Left kidney (tissue), 8 donors: ENCODE measurements around the gene ACAP2. TPM values are rescaled to one million over a fixed set of nuclear protein-coding genes. Genes with fewer than 3 reads are reported as not detected.
A peak's percentile ranks its signal among the peaks of the same experiment; 100 is the strongest.
"Not testable (repeated sequence)": the region's sequence is repeated elsewhere in the genome, so short reads cannot be mapped to it uniquely, and the experiment has no call there.

Source experiments
- DNase-seq: peaks from one replicate; pipeline ENCODE4 v3.0.0-alpha.2; 2013
- long read RNA-seq, 8 donors: transcript quantifications; one replicate each; lab custom pipeline, GENCODE V29; 2026
- polyA plus RNA-seq: library from polyadenylated mRNA; unstranded; fragments of 120-200 nt; gene quantifications from one replicate; pipeline ENCODE4 v1.2.1, GENCODE V29; 2013; ENCODE audit not compliant: insufficient read length

The ACAP2 gene, protein sequence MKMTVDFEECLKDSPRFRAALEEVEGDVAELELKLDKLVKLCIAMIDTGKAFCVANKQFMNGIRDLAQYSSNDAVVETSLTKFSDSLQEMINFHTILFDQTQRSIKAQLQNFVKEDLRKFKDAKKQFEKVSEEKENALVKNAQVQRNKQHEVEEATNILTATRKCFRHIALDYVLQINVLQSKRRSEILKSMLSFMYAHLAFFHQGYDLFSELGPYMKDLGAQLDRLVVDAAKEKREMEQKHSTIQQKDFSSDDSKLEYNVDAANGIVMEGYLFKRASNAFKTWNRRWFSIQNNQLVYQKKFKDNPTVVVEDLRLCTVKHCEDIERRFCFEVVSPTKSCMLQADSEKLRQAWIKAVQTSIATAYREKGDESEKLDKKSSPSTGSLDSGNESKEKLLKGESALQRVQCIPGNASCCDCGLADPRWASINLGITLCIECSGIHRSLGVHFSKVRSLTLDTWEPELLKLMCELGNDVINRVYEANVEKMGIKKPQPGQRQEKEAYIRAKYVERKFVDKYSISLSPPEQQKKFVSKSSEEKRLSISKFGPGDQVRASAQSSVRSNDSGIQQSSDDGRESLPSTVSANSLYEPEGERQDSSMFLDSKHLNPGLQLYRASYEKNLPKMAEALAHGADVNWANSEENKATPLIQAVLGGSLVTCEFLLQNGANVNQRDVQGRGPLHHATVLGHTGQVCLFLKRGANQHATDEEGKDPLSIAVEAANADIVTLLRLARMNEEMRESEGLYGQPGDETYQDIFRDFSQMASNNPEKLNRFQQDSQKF
- polyA plus RNA-seq, result 43.9 TPM
- long read RNA-seq, donor 1, full-length matches to known transcripts, result 4 of 4 reads
- long read RNA-seq, donor 1, partial matches to known transcripts, result 0 of 4 reads
- long read RNA-seq, donor 1, other reads (novel, unspliced or antisense), result 0 of 4 reads
- long read RNA-seq, donor 2, full-length matches to known transcripts, result 3 of 3 reads
- long read RNA-seq, donor 2, partial matches to known transcripts, result 0 of 3 reads
- long read RNA-seq, donor 2, other reads (novel, unspliced or antisense), result 0 of 3 reads
- long read RNA-seq, donor 3, full-length matches to known transcripts, result 1 of 8 reads
- long read RNA-seq, donor 3, partial matches to known transcripts, result 7 of 8 reads
- long read RNA-seq, donor 3, other reads (novel, unspliced or antisense), result 0 of 8 reads
- long read RNA-seq, donor 4, result 0 reads
- long read RNA-seq, donor 5, full-length matches to known transcripts, result 1 of 1 reads
- long read RNA-seq, donor 5, partial matches to known transcripts, result 0 of 1 reads
- long read RNA-seq, donor 5, other reads (novel, unspliced or antisense), result 0 of 1 reads
- long read RNA-seq, donor 6, full-length matches to known transcripts, result 1 of 1 reads
- long read RNA-seq, donor 6, partial matches to known transcripts, result 0 of 1 reads
- long read RNA-seq, donor 6, other reads (novel, unspliced or antisense), result 0 of 1 reads
- long read RNA-seq, donor 7, full-length matches to known transcripts, result 1 of 1 reads
- long read RNA-seq, donor 7, partial matches to known transcripts, result 0 of 1 reads
- long read RNA-seq, donor 7, other reads (novel, unspliced or antisense), result 0 of 1 reads
- long read RNA-seq, donor 8, result 0 reads

DNA sequence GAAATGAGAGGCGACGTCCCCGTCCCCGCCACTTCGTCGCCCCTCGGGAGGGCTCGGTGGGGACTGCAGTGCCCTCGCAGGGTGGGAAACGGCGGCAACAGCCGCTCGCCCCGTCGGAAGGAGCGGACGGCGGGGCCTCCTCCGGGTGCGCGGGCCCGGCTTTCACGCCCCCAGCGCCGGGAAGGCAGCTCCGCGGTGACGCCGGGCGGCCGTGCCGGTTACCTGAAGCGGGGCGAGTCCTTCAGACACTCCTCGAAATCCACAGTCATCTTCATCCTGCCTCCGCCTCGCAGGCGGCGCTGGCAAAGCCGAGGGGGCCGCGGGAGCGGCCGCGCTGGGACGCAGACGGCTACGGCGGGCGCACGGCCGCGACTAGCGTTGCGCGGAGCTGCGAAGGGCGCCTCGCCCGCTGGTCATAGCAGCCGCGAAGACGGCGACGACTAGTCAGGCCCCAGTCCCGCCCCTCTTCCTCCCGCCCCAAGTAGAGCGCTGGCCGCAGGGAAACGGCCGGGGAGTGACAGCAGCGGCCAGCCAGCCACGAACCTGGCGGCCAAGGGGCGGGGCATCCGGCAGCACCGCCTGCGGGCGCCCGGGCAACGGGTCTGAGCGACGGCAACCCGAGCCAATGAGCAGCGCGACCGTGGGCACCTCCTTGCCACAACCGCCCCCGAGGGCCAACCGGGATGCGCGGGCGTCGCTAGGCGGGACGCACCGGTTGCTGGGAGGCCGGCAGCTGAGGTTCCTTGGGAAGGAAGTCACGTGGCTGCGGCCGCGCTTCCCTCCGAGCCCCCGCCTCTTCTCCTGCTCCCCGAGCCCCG lies at the start of gene ACAP2:
ACAP2 (minus strand) TSS at position 448 of the 818 bp plus-strand sequence; CDS start at position 275, 173 bp downstream.
- peak; percentile 98 for DNase-seq

DNA sequence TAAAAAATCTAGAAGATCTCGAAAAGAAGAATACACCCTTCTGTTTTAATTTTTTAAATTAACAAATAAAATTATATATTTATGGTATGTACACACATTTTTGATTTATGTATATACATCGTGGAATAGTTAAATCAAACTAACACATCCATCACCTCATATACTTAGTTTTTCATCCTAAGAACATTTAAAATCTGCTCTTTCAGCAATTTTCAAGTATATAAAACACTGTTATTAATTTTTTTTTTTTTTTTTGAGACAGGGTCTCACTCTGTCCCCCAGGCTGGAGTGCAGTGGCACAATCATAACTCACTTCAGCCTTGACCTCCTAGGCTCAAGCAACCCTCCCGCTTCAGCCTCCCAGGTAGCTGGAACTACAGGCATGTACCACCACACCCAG lies 32.8 kb upstream of the ACAP2 start:
- DNase-seq, result no peak

DNA sequence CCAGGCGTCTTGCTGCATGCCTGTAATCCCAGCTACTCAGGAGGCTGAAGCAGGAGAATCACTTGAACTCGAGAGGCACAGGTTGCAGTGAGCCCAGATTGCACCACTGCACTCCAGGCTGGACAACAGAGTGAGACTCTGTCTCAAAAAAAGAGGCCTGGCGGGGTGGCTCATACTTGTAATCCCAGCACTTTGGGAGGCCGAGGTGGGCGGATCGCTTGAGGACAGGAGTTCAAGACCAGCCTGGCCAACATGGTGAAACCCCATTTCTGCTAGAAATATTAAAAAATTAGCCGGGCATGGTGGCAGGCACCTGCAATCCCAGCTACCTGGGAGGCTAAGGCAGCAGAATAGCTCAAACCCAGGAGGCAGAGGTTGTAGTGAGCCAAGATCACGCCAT lies 32.3 kb upstream of the ACAP2 start:
- DNase-seq, result not testable (repeated sequence)

DNA sequence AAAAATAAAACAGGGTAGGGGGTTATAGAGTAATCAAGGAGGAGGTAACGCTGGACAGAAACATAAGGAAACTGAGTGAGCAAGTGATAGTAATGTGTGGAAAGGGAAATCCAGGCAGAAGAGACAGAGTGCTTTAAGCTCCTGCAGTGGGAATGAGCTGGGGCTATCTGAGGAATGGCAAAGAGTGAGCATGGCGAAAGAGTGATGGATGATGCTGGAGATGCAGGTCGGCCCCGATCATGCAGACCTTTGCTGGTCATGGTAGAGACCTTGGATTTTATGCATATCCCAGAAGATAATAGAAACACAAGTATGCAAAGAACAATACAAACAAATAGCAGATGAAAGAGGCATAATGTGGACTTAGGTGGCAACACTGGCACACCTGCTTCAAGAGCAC lies 26.0 kb upstream of the ACAP2 start:
- no peak for DNase-seq

DNA sequence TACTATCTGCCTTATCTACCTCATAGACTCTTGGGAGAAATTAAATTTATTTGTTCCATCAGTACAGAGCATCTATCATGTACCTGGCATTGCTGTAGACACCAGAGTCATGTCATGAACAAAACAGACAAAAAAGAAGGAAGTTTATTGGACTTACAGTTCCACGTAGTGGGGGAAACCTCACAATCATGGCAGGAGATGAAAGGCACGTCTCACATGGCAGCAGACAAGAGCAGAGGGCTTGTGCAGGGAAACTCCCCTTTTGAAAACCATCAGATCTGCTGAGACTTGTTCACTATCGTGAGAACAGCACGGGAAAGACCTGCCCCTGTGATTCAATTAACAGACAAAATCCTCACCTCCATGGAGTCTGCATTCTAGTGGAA lies 25.6 kb upstream of the ACAP2 start:
- DNase-seq, result no peak

DNA sequence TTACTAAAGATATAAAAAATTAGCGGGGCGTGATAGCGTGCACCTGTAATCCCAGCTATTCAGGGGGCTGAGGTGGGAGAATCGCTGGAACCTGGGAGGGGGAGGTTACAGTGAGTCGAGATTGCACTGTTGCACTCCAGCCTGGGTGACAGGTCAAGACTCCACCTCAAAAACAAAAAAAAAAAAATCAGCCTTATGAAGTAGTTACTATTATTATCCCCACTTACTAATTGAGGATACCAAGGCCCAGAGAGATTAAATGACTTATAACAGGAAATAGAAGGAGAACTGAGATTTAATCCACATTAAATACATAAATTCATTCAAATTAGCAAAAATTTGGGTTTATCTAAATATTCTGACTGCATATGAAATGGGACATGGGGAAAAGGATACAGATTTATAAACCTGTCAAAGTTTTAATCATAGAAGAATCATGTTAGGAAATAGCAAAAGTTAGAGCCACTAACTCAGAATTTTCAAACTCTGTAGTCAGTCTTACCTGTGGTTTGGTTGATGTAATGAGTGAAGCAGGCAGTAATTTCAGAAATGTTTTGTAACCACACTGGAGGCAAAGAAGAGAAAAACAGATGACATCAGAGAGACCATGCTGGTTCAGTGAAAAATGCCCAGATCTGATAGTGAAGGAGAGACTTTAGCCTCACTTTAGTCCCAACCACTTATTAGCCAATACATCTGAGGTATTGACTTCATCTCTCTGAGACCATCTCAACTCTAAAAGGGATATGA lies 25.0 kb upstream of the ACAP2 start:
- no peak for DNase-seq

DNA sequence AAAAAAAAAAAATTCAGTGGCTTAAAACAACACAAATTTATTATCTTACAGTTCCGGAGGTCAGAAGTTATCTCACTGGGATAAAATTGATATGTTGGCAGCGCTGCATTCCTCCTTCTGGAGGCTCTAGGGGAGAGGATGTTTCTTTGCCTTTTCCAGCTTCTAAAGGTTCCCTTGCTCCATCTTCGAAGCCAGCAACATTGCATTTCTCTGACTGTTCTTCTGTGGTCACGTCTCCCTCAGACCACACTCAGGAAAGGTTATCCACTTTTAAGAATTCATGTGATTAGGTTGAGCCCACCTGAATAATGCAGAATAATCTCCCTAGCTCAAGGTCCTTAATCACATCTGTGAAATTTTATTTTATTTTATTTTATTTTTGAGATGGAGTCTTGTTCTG lies 23.4 kb upstream of the ACAP2 start:
- no peak for DNase-seq

DNA sequence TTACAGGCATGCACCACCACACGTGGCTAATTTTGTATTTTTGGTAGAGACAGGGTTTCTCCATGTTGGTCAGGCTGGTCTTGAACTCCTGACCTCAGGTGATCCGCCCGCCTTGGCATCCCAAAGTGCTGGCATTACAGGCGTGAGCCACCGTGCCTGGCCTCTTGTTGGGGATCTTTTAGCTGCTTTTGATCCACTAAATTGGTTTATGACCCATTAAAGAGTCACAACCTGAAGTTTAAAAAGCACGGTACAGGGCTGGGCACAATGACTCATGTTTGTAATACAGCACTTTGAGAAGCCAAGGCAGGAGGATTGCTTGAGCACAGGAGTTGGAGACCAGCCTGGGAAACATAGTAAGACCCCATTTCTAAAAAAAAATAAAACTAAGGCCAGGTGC lies 20.1 kb upstream of the ACAP2 start:
- DNase-seq, result not testable (repeated sequence)

DNA sequence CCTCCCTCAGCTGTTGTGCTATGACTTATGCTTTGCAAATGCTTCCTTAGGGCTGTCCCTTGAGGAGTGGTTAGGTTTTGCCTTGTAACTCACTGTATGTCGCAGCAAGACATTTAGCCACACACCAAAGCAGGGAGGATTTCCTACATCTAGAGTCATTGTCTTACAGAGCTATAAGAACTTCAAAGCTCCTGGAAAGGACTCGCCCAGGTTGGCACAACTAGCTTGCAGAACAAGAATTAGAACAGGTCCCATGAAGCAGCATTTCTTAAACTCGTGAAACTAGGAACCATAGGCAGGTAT lies 19.4 kb upstream of the ACAP2 start:
- DNase-seq, result no peak

DNA sequence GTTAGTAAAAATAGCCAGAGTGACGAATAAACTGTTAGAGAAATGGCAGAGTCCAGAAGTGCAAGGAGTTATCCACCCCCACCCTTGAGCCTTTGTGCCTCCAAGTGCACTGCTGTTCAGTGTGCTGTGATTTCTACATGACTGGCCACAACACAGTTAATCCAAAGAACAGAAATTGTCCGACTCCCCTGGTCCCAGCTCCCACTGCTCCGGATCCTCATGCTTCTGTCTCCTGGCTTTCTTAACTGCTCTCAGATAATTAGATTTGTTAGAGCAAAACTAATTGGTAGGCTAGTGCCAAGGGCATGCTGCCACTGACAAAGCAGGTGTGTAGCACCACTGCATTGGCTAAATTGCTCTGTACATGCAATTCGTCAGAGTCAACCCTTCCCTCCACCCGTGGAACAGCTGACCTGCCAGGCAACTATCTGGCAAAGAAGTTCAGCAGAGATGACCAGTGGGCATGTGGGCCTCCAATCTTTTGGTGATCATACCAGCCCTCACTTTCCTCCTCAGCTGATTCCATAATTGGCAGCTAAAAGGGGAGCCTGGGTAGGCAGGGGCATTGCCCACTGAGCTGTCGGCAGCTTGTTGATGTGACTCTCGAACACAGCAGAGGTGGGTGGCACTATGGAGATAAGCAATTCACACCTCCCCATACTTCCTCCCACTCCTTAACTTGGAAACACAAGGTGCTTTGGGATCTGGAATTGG lies 18.9 kb upstream of the ACAP2 start:
- no peak for DNase-seq

DNA sequence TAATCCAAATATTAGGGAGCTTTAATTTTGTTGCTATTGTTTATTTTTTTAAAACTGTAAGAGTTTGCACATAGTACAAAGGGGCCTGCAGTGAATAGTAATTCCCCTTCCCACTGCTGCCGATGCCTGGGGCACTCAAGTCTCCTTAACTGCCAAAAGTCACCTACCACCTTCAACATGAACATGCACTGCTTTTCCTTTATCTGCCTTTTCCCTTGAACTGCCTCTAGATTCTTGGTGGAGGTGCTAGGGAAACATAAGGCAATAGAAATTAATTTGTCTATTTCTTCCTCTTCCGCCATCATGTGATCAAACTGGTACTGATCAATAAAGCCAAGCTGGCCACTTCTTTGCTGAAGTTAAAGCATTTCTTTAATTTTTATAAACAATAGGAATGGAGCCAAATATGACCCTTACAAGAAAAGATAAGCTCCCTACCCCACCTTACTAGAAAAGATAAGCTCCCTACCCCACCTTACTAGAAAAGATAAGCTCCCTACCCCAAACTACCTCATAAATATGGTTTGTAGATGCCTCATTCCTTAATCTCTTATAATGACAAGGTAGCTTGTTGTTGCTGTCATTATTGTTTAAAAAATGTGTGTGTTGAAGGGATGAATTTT lies 17.4 kb upstream of the ACAP2 start:
- DNase-seq, result no peak

DNA sequence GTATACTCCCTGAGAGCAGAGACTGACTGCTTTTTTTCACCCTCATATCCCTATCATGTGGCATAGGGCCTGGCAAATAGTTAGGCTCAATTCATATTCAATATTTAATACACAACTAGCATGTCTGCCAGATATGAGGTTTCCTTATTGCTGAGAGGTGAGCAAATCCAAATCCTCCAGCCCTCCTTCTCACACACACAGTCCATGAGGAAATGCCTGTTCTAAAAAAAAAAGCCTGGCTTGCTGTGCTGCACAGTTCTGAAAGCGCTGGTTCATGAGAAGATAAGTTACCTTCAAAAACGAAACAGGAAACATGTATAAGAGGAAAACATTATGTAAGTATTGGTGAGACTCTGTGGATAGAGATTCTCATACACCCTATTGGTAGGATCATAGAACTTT lies 15.5 kb upstream of the ACAP2 start:
- DNase-seq, result no peak

DNA sequence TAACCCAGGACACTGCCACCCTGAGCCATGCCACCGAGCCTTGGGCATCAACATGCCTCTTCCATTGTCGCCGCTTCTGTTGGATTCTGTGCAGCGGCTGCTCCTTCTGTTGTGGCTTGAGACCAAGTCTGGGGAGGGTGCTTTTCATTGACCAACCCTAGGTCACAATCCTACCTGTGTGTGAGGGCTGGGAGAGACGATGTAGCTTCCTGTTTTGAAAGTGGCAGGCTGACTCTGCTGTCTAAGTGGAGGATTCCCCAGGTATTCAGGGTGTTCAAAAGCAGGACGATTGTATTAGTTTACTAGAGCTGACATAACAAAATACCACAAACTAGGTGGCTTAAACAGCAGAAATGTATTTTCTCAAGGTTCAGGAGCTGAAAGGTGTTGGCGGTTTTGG lies 13.0 kb upstream of the ACAP2 start:
- DNase-seq, result no peak

DNA sequence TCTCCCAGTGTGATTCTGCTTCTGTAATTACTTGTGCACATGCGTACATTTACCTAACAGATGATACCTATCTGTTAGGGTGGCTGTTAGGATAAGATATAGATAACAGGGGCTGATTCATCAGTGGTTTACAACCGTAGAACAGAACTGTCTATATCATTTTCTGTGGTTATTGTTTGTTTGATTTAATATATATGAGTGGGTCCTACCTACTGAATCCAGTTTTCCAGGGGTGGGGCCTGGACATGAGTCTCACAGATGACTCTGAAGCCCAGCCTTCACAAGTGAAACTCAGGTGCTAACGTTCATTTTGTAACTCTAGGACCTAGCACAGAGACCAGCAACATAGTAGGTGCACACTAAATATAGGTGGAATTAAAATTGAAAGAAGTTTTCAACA lies 10.4 kb upstream of the ACAP2 start:
- no peak for DNase-seq

DNA sequence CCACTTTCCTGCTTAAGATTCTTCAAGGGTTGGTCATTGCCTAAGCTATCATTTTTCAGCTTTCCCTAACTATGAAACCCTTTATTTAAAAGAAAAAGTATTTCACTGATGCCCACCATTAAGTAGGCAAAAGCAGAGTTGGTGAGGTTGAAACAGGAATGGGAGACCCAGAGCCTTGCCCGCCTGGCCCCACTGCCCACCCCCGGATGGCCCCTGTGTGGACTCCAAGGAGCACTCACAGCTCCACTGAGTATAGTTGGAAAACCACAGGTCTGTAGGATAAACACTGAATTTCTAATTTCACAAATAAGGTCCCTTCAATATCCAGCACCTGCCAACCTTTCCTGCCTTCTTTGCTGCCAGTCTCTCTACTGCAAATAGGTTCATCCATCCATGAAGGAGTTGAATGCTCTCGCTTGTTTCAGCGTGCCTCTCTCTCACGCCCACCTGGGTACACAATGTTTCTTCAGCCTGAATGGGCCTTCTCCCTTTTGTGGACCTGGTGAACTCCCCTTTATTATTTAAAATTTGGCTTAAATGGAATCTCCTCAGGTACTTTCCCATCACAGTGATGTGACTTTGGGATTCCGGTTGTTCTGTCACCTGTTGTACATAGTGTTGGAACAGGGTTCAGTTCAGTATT lies 8.7 kb upstream of the ACAP2 start:
- no peak for DNase-seq

DNA sequence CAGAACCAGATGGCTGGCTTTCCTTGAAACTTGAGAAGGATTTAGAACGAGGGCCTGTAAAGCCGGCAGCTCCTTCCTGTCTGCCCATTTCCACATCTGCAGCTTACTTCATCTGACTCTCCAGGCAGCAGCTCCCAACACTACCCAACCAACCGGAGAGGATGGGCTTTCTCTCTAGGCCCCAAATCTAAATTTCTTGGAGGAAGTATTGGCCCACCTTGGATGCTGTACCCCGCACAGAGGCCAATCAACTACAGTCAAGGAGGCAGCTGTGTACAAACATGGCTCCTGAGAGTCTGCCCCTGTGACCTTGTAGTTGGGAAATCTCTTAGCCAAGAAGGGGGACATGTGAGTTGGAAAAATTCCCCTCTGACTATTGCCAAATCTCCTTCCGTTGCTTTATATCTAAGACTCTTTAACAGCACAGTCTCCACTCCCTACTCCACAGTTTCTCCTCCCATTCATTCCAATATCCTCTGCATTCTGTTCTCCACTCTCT lies 8.0 kb upstream of the ACAP2 start:
- DNase-seq, result peak; percentile 28

DNA sequence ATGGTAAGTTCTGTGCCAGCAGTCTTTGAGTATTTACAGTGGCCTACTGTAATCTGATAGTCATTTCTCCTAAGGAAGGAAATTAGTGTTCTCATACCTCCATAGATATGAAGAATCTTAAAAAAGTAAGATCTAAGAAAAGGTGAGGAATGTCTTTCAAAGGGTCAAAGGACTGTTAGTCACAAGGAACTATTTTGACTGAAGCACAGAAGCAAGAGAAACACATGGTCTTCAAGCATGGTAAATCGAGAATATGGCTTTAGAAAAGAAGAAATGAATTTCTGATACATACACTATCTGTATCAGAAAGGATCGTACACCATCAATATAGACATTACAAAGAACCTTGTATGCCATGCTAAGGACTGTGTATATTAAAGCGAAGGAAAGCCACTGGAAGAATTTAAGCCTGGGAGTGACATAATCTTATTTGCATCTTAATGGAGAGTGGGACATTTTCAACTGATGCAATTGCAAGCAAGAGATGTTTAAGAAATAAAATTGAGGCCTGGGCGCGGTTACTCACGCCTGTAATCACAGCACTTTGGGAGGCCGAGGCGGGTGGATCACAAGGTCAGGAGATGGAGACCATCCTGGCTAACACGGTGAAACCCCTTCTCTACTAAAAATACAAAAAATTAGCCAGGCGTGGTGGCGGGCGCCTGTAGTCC lies 5.5 kb upstream of the ACAP2 start:
- no peak for DNase-seq

DNA sequence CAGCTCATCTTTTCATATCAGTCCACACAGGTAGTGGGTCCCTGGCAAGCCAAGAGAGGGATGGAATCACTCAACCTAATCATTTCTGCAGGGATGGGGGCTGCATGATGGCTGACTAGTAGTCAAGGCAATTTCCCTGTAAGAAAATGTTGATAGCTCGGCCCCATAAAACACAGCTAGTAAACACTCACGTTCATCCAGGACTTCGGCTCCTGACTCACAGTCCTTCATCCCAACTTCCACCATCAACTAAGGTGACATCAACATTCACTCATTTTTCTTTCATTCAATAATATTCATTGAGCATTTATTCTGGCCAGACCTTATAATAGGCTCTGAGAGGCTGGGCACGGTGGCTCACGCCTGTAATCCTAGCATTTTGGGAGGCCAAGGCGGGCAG lies 4.4 kb upstream of the ACAP2 start:
- no peak for DNase-seq
